Stimulated activated CD4-positive, alpha-beta T cell treated with anti-CD3 and anti-CD28 coated beads, Interleukin-4, amount 100 ng/mL, for 48 hours (primary cell): ENCODE measurements around the gene BCL2L15.

Experiments
- DNase-seq, 2 donors: peaks; one replicate each; pipeline ENCODE4 v3.0.0-alpha.2; 2020; ENCODE audit warnings: low read depth in 2 of 2

The BCL2L15 gene

GRCh38 chr1:113887402-113888175, at the start of gene BCL2L15:
Gene BCL2L15 (minus strand): TSS chr1:113887581. CDS start chr1:113887375, 206 bp downstream.
- no peak for DNase-seq

- no peak for DNase-seq
Measured at GRCh38 chr1:113937146-113937545, 49.8 kb upstream of the BCL2L15 start.

- no peak for DNase-seq
Measured at GRCh38 chr1:113935970-113936369, 48.6 kb upstream of the BCL2L15 start.

GRCh38 chr1:113935176-113935575, 47.8 kb upstream of the BCL2L15 start:
- DNase-seq = no peak

- no peak for DNase-seq
Measured at GRCh38 chr1:113934511-113935055, 47.2 kb upstream of the BCL2L15 start.

GRCh38 chr1:113934006-113934405, 46.6 kb upstream of the BCL2L15 start:
- no peak for DNase-seq

- no peak for DNase-seq
Measured at GRCh38 chr1:113931451-113931851, 44.1 kb upstream of the BCL2L15 start.

- peak; percentile 38 to 71 for DNase-seq
Measured at GRCh38 chr1:113930499-113931161, 43.2 kb upstream of the BCL2L15 start.

- DNase-seq = peak; percentile 37 to 49
Measured at GRCh38 chr1:113929750-113930498, 42.5 kb upstream of the BCL2L15 start.

- DNase-seq = peak; percentile 89 to 90
Measured at GRCh38 chr1:113928941-113929749, 41.8 kb upstream of the BCL2L15 start, which contains the start of gene HIPK1. Gene HIPK1 (plus strand): TSS chr1:113929324.

GRCh38 chr1:113928187-113928930, 41.0 kb upstream of the BCL2L15 start:
- no peak for DNase-seq

GRCh38 chr1:113924473-113924872, 37.1 kb upstream of the BCL2L15 start:
- no peak for DNase-seq

- no peak for DNase-seq
Measured at GRCh38 chr1:113922957-113923356, 35.6 kb upstream of the BCL2L15 start.

GRCh38 chr1:113918243-113918642, 30.9 kb upstream of the BCL2L15 start:
- DNase-seq = no peak

- no peak for DNase-seq
Measured at GRCh38 chr1:113917400-113918082, 30.2 kb upstream of the BCL2L15 start.

- no peak for DNase-seq
Measured at GRCh38 chr1:113916974-113917373, 29.6 kb upstream of the BCL2L15 start.

- no peak for DNase-seq
Measured at GRCh38 chr1:113913887-113914664, 26.7 kb upstream of the BCL2L15 start.

- no peak for DNase-seq
Measured at GRCh38 chr1:113913312-113913668, 25.9 kb upstream of the BCL2L15 start.

- DNase-seq = no peak
Measured at GRCh38 chr1:113912594-113913311, 25.4 kb upstream of the BCL2L15 start.
